Astrocyte (in vitro differentiated cells and primary cell): ENCODE data around the gene LMX1B. TPM values are rescaled to one million over a fixed set of nuclear protein-coding genes. Genes with fewer than 3 reads are reported as not detected.

Experiments used
- DNase-seq: peaks from one replicate; pipeline ENCODE4 v3.0.0-alpha.2; 2010; ENCODE audit warnings: low read depth
- FAIRE-seq: peaks from 2 replicates; lab custom pipeline; 2011; peaks lifted over from hg19 to GRCh38; lab: Jason Lieb, UNC
- H2AFZ ChIP-seq: 2 replicates; pipeline ENCODE4 v1.6.0; 2012; ENCODE audit warnings: low read depth, low read length, inconsistent platforms
- H3K27ac ChIP-seq: 2 replicates; pipeline ENCODE4 v1.5.1; 2011; ENCODE audit warnings: low read depth, low read length, inconsistent platforms
- H3K27me3 ChIP-seq: 2 replicates; pipeline ENCODE4 v1.6.0; 2011; ENCODE audit warnings: low read length, inconsistent platforms; ENCODE audit not compliant: insufficient read depth
- H3K36me3 ChIP-seq: 2 replicates; pipeline ENCODE4 v1.5.1; 2011; ENCODE audit warnings: low read length, inconsistent platforms; ENCODE audit not compliant: insufficient read depth
- H3K4me1 ChIP-seq: 2 replicates; pipeline ENCODE4 v1.5.1; 2011; ENCODE audit warnings: low read length, inconsistent platforms; ENCODE audit not compliant: insufficient read depth
- H3K4me2 ChIP-seq: 2 replicates; pipeline ENCODE4 v1.6.0; 2012; ENCODE audit warnings: low read length, inconsistent platforms
- H3K4me3 ChIP-seq: 2 replicates; pipeline ENCODE4 v1.5.1; 2011; ENCODE audit warnings: low read depth, mild to moderate bottlenecking, low read length, inconsistent platforms; ENCODE audit not compliant: insufficient read depth
- H3K79me2 ChIP-seq: 2 replicates; pipeline ENCODE4 v1.6.0; 2012; ENCODE audit warnings: mild to moderate bottlenecking, low read length, inconsistent platforms; ENCODE audit not compliant: insufficient read depth
- H3K9ac ChIP-seq: 2 replicates; pipeline ENCODE4 v1.6.0; 2012; ENCODE audit warnings: mild to moderate bottlenecking, low read length, inconsistent platforms
- H3K9me3 ChIP-seq: 2 replicates; pipeline ENCODE4 v1.5.1; 2012; ENCODE audit warnings: low read depth, mild to moderate bottlenecking, low read length, inconsistent platforms; ENCODE audit not compliant: insufficient read depth
- H4K20me1 ChIP-seq: 2 replicates; pipeline ENCODE4 v1.6.0; 2012; ENCODE audit warnings: low read length, inconsistent platforms; ENCODE audit not compliant: insufficient read depth
- H3K27ac Mint-ChIP-seq: one replicate; pipeline ENCODE4 v1.8.0; 2021; ENCODE audit warnings: mild to moderate bottlenecking, mixed read lengths; ENCODE audit not compliant: unreplicated experiment
- H3K27me3 Mint-ChIP-seq: one replicate; pipeline ENCODE4 v1.8.0; 2021; ENCODE audit warnings: low read depth, mixed read lengths; ENCODE audit not compliant: unreplicated experiment
- H3K36me3 Mint-ChIP-seq: one replicate; pipeline ENCODE4 v1.8.0; 2021; ENCODE audit warnings: low read depth, mixed read lengths; ENCODE audit not compliant: unreplicated experiment
- H3K4me1 Mint-ChIP-seq: one replicate; pipeline ENCODE4 v1.8.0; 2021; ENCODE audit warnings: low read depth, mixed read lengths; ENCODE audit not compliant: unreplicated experiment
- H3K4me3 Mint-ChIP-seq: one replicate; pipeline ENCODE4 v1.8.0; 2021; ENCODE audit warnings: mild to moderate bottlenecking, moderate library complexity, mixed read lengths; ENCODE audit not compliant: unreplicated experiment
- H3K9me3 Mint-ChIP-seq: one replicate; pipeline ENCODE4 v1.8.0; 2021; ENCODE audit warnings: mild to moderate bottlenecking, mixed read lengths; ENCODE audit not compliant: unreplicated experiment
- CTCF ChIP-seq: IDR thresholded peaks from 2 replicates; pipeline ENCODE4 v1.5.1; 2011; ENCODE audit warnings: low read depth, mild to moderate bottlenecking, inconsistent platforms, low read length, moderate library complexity; ENCODE audit not compliant: insufficient read depth
- EZH2 ChIP-seq: IDR thresholded peaks from 2 replicates; pipeline ENCODE4 v1.6.1; 2012; ENCODE audit warnings: mild to moderate bottlenecking, low read length, inconsistent platforms; ENCODE audit not compliant: insufficient read depth
- total RNA-seq: library from RNA; stranded (reverse); gene quantifications from 2 replicates; pipeline ENCODE4 v1.2.1, GENCODE V29; 2021

Gene LMX1B
- total RNA-seq, 1 donor from 2014 or later: 0.45 TPM

GRCh38 chr9:126618585-126619360, 5.0 kb downstream of the LMX1B start:
- peaks cover 3% of the 10 kb centered on the region for H3K4me1 Mint-ChIP-seq

GRCh38 chr9:126619361-126620135, 5.8 kb downstream of the LMX1B start:
- Histone ChIP-seq H3K27me3 (peaks cover 98% of the 10 kb centered on the region), H3K79me2 (no peaks in the 10 kb centered on the region), H3K4me1 (peaks cover 2% of the 10 kb centered on the region), H3K36me3 (no peaks in the 10 kb centered on the region), H4K20me1 (peaks cover 17% of the 10 kb centered on the region), H2AFZ (no peak overlapping the region), H3K4me3 (no peak overlapping the region), H3K4me2 (no peak overlapping the region), H3K9me3 (no peaks in the 10 kb centered on the region), H3K27ac (no peak overlapping the region), H3K9ac (no peak overlapping the region)
- Mint-ChIP-seq H3K36me3 (no peaks in the 10 kb centered on the region), H3K4me3 (no peak overlapping the region), H3K4me1 (peaks cover 3% of the 10 kb centered on the region), H3K9me3 (peaks cover 8% of the 10 kb centered on the region), H3K27ac (no peak overlapping the region), H3K27me3 (peaks cover 82% of the 10 kb centered on the region)
- no peak for TF ChIP-seq EZH2
- no peak for TF ChIP-seq CTCF
- FAIRE-seq (no peak), DNase-seq (no peak)

More at GRCh38 chr9:126618585-126619360, 5.0 kb downstream of the LMX1B start:
- Mint-ChIP-seq H3K27me3 (peaks cover 81% of the 10 kb centered on the region), H3K36me3 (no peaks in the 10 kb centered on the region), H3K4me3 (no peak overlapping the region), H3K9me3 (peaks cover 8% of the 10 kb centered on the region), H3K27ac (no peak overlapping the region)
- Histone ChIP-seq H3K4me3 (no peak overlapping the region), H3K27me3 (peaks cover 93% of the 10 kb centered on the region), H3K79me2 (no peaks in the 10 kb centered on the region), H4K20me1 (peaks cover 17% of the 10 kb centered on the region), H3K4me2 (peak overlapping the region; percentile 22), H3K4me1 (peaks cover 2% of the 10 kb centered on the region), H3K36me3 (no peaks in the 10 kb centered on the region), H3K9ac (no peak overlapping the region), H3K9me3 (no peaks in the 10 kb centered on the region), H3K27ac (no peak overlapping the region), H2AFZ (no peak overlapping the region)
- DNase-seq (no peak), FAIRE-seq (no peak)
- TF ChIP-seq CTCF (no peak), EZH2 (peak; percentile 75)
